Esophagus squamous epithelium (tissue), 5 donors: Measurements from ENCODE around the gene TIA1. TPM values are rescaled to one million over a fixed set of nuclear protein-coding genes. Genes with fewer than 3 reads are reported as not detected.

ENCODE experiments used
- DNase-seq: peaks from one replicate; lab custom pipeline; 2025; lab: John Stamatoyannopoulos, UW
- H3K27ac ChIP-seq, 4 donors: fragments of 200-600 bp; sonication (generic); one replicate each; pipeline ENCODE4 v1.5.1; 2016 to 2019; ENCODE audit warnings: mild to moderate bottlenecking in 1 of 4
- H3K27me3 ChIP-seq, 4 donors: fragments of 200-600 bp; sonication (generic); 1 replicate in 3 of 4; 2 replicates in 1 of 4; pipeline versions ENCODE4 v1.5.1 to v1.6.0; 2017 to 2021; ENCODE audit warnings: antibody characterized with exemption in 1 of 4
- H3K36me3 ChIP-seq, 3 donors: fragments of 200-600 bp; sonication (generic); one replicate each; pipeline ENCODE4 v1.5.1; 2016 to 2019
- H3K4me1 ChIP-seq, 3 donors: fragments of 200-600 bp; sonication (generic); one replicate each; pipeline ENCODE4 v1.5.1; 2017 to 2019
- H3K4me3 ChIP-seq, 4 donors: fragments of 200-600 bp; sonication (generic); 1 replicate in 3 of 4; 2 replicates in 1 of 4; pipeline ENCODE4 v1.5.1; 2016 to 2019; ENCODE audit warnings: mild to moderate bottlenecking in 2 of 4, moderate library complexity in 1 of 4
- H3K9me3 ChIP-seq, 3 donors: fragments of 200-600 bp; sonication (generic); one replicate each; pipeline ENCODE4 v1.5.1; 2016 to 2019
- CTCF ChIP-seq, 6 experiments: fragments of 450-650 bp in 4 of 6; fragments of 200-600 bp in 2 of 6; sonication (generic) in 2 of 6; IDR thresholded peaks; one replicate each; pipeline ENCODE4 v1.5.1; 2016 to 2019; ENCODE audit warnings: antibody characterized with exemption in 6 of 6, mild to moderate bottlenecking in 4 of 6, moderate library complexity in 4 of 6
- POLR2A ChIP-seq, 4 donors: fragments of 450-650 bp; IDR thresholded peaks; one replicate each; pipeline ENCODE4 v1.6.1; 2017; ENCODE audit warnings: antibody characterized with exemption in 4 of 4, mild to moderate bottlenecking in 4 of 4, moderate library complexity in 3 of 4
- whole genome bisulfite sequencing, 2 donors: methylation state at CpG; one replicate each; pipeline ENCODE4 v1.1.5; 2018; 5-methylcytosine and 5-hydroxymethylcytosine counted together
- intact Hi-C: fragments of 100-400 bp; cut with DNase I; formaldehyde crosslinking; loops from one replicate; pipeline ENCODE4 v1.15.0; 2022
- total RNA-seq, 4 donors: library from RNA; depleted of rRNA; stranded (reverse); fragments of >200 nt; gene quantifications; one replicate each; pipeline ENCODE4 v1.1.0, GENCODE V29; 2016
- donor health status: DM: yes; HTN: yes; CAD: no.

The TIA1 gene
- total RNA-seq, 4 donors from 2014 or later = 34.0 to 73.1 (median 37.8) TPM

GRCh38 chr2:70214365-70214764 is 34.1 kb downstream of the TIA1 start:
- Histone ChIP-seq H3K36me3 (peaks cover 0 to 87% (median 21%) of the 10 kb centered on the region in 3 donors), H3K27ac (no peak overlapping the region), H3K27me3 (no peaks in the 10 kb centered on the region), H3K4me3 (no peak overlapping the region), H3K9me3 (no peaks in the 10 kb centered on the region), H3K4me1 (no peaks in the 10 kb centered on the region)
- DNase-seq = no peak
- TF ChIP-seq CTCF (IDR thresholded peaks at IDR 0.05) (no peak), POLR2A (IDR thresholded peaks at IDR 0.05) (no peak)
- 42 to 100% methylated on average over 1 of the region's 1 CpG for WGBS, 2 donors
- intact Hi-C loops = no loop called here

DNA sequence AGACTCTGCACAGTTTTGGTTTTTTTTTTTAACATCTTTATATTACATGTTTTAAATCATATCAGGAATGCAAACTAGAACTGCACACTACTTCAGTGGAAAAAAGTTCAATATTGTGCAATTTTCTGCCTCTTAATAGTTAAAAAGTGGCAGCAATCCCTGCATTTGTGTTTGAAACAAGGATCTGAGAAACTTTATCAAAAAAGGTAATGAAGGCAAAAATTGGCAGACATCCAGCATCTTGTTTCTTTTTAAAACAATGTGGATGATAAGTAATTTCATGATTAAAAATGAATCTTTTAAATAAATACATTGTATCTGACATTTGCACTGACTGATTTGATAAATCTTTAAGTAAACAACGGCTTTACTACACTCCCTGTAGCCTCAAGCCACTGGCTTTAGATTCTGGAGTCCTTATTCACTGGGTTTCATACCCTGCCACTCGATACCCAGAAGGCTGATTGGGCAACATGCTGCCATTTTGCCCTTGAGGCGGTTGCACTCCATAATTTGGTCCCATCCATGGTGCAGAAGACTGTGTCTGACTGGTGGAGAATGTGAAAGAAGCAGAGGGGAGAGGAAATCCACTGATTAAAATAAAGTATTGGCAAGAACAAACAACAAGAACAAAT is 36.0 kb downstream of the TIA1 start:
- WGBS, 2 donors = 61 to 86% methylated on average over 3 of the region's 3 CpGs
- no peaks in the 10 kb centered on the region for H3K4me1 ChIP-seq
- no peaks in the 10 kb centered on the region for H3K27me3 ChIP-seq
- DNase-seq = no peak
- intact Hi-C loops = no loop called here
- no peaks in the 10 kb centered on the region for H3K9me3 ChIP-seq
- H3K36me3 ChIP-seq = peaks cover 0 to 71% (median 15%) of the 10 kb centered on the region in 3 donors
- H3K4me3 ChIP-seq = no peak overlapping the region
- TF ChIP-seq CTCF (IDR thresholded peaks at IDR 0.05) (no peak), POLR2A (IDR thresholded peaks at IDR 0.05) (no peak)
- peak overlapping the region in 1 of 4 donors; percentile 6 for H3K27ac ChIP-seq

- Histone ChIP-seq H3K27me3 (no peaks in the 10 kb centered on the region), H3K4me3 (no peak overlapping the region), H3K9me3 (no peaks in the 10 kb centered on the region), H3K27ac (no peak overlapping the region), H3K4me1 (no peaks in the 10 kb centered on the region), H3K36me3 (peaks cover 0 to 63% (median 11%) of the 10 kb centered on the region in 3 donors)
- WGBS, 2 donors = 83% methylated on average over 2 of the region's 2 CpGs
- intact Hi-C loops = no loop called here
- TF ChIP-seq CTCF (IDR thresholded peaks at IDR 0.05) = no peak
- TF ChIP-seq POLR2A (IDR thresholded peaks at IDR 0.05) = no peak
- no peak for DNase-seq
Measured at GRCh38 chr2:70211595-70211994, 36.8 kb downstream of the TIA1 start.

DNA sequence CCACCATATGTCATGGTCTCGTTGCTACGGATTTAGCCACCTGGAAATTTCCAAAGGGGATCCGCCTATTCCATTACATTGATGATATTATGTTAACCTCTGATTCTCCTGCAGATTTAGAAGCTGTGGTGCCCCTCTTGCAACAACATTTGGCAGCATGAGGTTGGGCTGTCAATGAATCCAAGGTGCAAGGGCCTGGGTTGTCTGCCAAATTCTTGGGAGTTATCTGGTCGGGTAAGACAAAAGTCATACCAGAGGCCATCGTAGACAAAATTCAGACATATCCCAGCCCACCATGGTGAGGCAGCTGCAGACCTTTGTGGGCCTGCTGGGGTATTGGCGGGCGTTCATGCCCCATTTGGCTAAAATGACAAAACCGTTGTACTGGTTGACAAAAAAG is 44.0 kb downstream of the TIA1 start:
- DNase-seq = no peak

More for the DNA sequence above, 44.0 kb downstream of the TIA1 start:
- intact Hi-C loops = no loop called here
- peaks cover 0 to 10% (median 0%) of the 10 kb centered on the region in 3 donors for H3K4me1 ChIP-seq
- no peaks in the 10 kb centered on the region for H3K9me3 ChIP-seq
- no peak overlapping the region for H3K27ac ChIP-seq
- no peak overlapping the region for H3K4me3 ChIP-seq
- H3K36me3 ChIP-seq = peaks cover 0 to 4% (median 0%) of the 10 kb centered on the region in 3 donors
- TF ChIP-seq POLR2A (IDR thresholded peaks at IDR 0.05) (no peak), CTCF (IDR thresholded peaks at IDR 0.05) (no peak)
- no peaks in the 10 kb centered on the region for H3K27me3 ChIP-seq
- WGBS, 2 donors = 92 to 97% methylated on average over 4 to 8 of the region's 8 CpGs
